ENCODE results near the gene MBLAC1. TPM values are rescaled to one million over a fixed set of nuclear protein-coding genes. Genes with fewer than 3 reads are reported as not detected.

Gene MBLAC1
- total and polyA plus RNA-seq, 9 of the 15 experiments (the other 6 are each of a cell fraction or from before 2014, with no cell fraction given): 0.03 to 3.1 (median 0.52) TPM

- TF ChIP-seq, protein P1, sequence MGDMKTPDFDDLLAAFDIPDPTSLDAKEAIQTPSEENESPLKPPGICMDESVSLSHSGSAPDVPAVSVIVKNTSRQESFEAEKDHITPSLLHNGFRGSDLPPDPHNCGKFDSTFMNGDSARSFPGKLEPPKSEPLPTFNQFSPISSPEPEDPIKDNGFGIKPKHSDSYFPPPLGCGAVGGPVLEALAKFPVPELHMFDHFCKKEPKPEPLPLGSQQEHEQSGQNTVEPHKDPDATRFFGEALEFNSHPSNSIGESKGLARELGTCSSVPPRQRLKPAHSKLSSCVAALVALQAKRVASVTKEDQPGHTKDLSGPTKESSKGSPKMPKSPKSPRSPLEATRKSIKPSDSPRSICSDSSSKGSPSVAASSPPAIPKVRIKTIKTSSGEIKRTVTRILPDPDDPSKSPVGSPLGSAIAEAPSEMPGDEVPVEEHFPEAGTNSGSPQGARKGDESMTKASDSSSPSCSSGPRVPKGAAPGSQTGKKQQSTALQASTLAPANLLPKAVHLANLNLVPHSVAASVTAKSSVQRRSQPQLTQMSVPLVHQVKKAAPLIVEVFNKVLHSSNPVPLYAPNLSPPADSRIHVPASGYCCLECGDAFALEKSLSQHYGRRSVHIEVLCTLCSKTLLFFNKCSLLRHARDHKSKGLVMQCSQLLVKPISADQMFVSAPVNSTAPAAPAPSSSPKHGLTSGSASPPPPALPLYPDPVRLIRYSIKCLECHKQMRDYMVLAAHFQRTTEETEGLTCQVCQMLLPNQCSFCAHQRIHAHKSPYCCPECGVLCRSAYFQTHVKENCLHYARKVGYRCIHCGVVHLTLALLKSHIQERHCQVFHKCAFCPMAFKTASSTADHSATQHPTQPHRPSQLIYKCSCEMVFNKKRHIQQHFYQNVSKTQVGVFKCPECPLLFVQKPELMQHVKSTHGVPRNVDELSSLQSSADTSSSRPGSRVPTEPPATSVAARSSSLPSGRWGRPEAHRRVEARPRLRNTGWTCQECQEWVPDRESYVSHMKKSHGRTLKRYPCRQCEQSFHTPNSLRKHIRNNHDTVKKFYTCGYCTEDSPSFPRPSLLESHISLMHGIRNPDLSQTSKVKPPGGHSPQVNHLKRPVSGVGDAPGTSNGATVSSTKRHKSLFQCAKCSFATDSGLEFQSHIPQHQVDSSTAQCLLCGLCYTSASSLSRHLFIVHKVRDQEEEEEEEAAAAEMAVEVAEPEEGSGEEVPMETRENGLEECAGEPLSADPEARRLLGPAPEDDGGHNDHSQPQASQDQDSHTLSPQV (IDR thresholded peaks at IDR 0.05): peak; percentile 3; the same call in 1 of the 2 replicates
- TF ChIP-seq, protein P2, sequence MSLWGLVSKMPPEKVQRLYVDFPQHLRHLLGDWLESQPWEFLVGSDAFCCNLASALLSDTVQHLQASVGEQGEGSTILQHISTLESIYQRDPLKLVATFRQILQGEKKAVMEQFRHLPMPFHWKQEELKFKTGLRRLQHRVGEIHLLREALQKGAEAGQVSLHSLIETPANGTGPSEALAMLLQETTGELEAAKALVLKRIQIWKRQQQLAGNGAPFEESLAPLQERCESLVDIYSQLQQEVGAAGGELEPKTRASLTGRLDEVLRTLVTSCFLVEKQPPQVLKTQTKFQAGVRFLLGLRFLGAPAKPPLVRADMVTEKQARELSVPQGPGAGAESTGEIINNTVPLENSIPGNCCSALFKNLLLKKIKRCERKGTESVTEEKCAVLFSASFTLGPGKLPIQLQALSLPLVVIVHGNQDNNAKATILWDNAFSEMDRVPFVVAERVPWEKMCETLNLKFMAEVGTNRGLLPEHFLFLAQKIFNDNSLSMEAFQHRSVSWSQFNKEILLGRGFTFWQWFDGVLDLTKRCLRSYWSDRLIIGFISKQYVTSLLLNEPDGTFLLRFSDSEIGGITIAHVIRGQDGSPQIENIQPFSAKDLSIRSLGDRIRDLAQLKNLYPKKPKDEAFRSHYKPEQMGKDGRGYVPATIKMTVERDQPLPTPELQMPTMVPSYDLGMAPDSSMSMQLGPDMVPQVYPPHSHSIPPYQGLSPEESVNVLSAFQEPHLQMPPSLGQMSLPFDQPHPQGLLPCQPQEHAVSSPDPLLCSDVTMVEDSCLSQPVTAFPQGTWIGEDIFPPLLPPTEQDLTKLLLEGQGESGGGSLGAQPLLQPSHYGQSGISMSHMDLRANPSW (CRISPR knock-in tag; IDR thresholded peaks at IDR 0.05): no peak; the same call in 1 of the 2 replicates
- TF ChIP-seq HNRNPL (IDR thresholded peaks at IDR 0.05; ENCODE audit: low read depth, low read length) (peak; percentile 90), HNRNPLL (IDR thresholded peaks at IDR 0.05; ENCODE audit: low read depth, low read length, poor library complexity, severe bottlenecking) (peak; percentile 74), KDM2B (CRISPR knock-in tag; IDR thresholded peaks at IDR 0.05) (0 out of 2 replicates have a peak, but pooled peaks have one; percentile 42), NFE2 (IDR thresholded peaks at IDR 0.05; ENCODE audit: low read depth) (no peak), NFRKB (IDR thresholded peaks at IDR 0.05; ENCODE audit: low read depth) (peak; percentile 87), HSF4 (CRISPR knock-in tag; IDR thresholded peaks at IDR 0.05; ENCODE audit: borderline replicate concordance) (no peak), HBP1 (CRISPR knock-in tag; IDR thresholded peaks at IDR 0.05) (peak; percentile 78; the same call in 1 of the 2 replicates), ZNF639 (CRISPR knock-in tag; conservative IDR thresholded peaks at IDR 0.05 in 1 of 2, IDR thresholded peaks at IDR 0.05 in 1 of 2) (no peak), JUN (IDR thresholded peaks at IDR 0.05; ENCODE audit: borderline replicate concordance, low read depth, low read length) (peak; percentile 77; the same call in 1 of the 2 replicates), JUN (CRISPR knock-in tag; IDR thresholded peaks at IDR 0.05; ENCODE audit: borderline replicate concordance) (peak; percentile 89), KAT7 (CRISPR knock-in tag; IDR thresholded peaks at IDR 0.05; ENCODE audit: borderline replicate concordance) (no peak), USF1 (CRISPR knock-in tag; IDR thresholded peaks at IDR 0.05) (peak; percentile 100), E2F3 (CRISPR knock-in tag; IDR thresholded peaks at IDR 0.05) (peak; percentile 99)
Measured at GRCh38 chr7:100101016-100101862, 25.5 kb upstream of the MBLAC1 start, which contains the start of the genes AP4M1 and MCM7 (continued).
